ENCODE results near the gene RCBTB1.

DNA sequence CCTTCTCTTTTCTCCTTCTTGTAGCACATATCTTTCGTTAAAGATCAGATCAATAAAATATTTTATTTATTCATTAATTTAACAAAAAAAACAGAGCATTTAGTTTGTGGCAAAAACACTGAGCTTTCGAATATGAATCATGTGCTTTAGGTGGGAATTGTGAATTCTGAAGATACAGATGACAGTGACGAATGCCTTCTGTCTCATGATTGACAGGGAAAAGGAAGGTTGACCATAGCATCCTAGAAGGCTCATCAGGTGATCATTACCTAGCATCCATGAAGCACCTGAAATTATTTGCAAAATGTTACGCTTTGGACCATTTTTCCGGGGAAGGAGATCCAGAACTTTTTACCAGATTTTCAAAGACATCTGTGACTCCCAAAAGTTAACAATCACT, 46.8 kb upstream of the RCBTB1 start:
- TF ChIP-seq, protein P1, sequence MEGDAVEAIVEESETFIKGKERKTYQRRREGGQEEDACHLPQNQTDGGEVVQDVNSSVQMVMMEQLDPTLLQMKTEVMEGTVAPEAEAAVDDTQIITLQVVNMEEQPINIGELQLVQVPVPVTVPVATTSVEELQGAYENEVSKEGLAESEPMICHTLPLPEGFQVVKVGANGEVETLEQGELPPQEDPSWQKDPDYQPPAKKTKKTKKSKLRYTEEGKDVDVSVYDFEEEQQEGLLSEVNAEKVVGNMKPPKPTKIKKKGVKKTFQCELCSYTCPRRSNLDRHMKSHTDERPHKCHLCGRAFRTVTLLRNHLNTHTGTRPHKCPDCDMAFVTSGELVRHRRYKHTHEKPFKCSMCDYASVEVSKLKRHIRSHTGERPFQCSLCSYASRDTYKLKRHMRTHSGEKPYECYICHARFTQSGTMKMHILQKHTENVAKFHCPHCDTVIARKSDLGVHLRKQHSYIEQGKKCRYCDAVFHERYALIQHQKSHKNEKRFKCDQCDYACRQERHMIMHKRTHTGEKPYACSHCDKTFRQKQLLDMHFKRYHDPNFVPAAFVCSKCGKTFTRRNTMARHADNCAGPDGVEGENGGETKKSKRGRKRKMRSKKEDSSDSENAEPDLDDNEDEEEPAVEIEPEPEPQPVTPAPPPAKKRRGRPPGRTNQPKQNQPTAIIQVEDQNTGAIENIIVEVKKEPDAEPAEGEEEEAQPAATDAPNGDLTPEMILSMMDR (IDR thresholded peaks at IDR 0.05): no peak
- TF ChIP-seq POLR2A (IDR thresholded peaks at IDR 0.05): no peak
- no peak for TF ChIP-seq EP300 (IDR thresholded peaks at IDR 0.05)

Data from gastroesophageal sphincter (tissue), 3 donors.